K562 (cell line): ENCODE results near the gene NOTCH1. TPM values are rescaled to one million over a fixed set of nuclear protein-coding genes. Genes with fewer than 3 reads are reported as not detected.

Experiments
- ATF1 ChIP-seq, 2 experiments: fragments of 450-650 bp in 1 of 2; IDR thresholded peaks; 2 replicates each; pipeline ENCODE4 v1.6.1; 2016; ENCODE audit warnings: missing compliant biosample characterization in 1 of 2, missing genetic modification characterization in 1 of 2
- BRD4 ChIP-seq: fragments of 200-600 bp; sonication (generic); IDR thresholded peaks from 2 replicates; pipeline ENCODE4 v1.6.1; 2017; ENCODE audit warnings: inconsistent platforms
- CGGBP1 ChIP-seq: fragments of 250-450 bp; sonication (Bioruptor Pico); IDR thresholded peaks from 2 replicates; pipeline ENCODE4 v1.9.0; 2021; ENCODE audit warnings: mild to moderate bottlenecking
- CXXC5 ChIP-seq: fragments of 250-450 bp; sonication (Bioruptor Pico); IDR thresholded peaks from 2 replicates; pipeline ENCODE4 v1.8.0; 2022; ENCODE audit warnings: inconsistent platforms, mild to moderate bottlenecking, moderate library complexity
- ELF2 ChIP-seq: fragments of 250-450 bp; sonication (Bioruptor Pico); IDR thresholded peaks from 2 replicates; pipeline ENCODE4 v1.5.0; 2021; ENCODE audit warnings: mild to moderate bottlenecking
- EP300 ChIP-seq: IDR thresholded peaks from 2 replicates; pipeline ENCODE4 v1.6.1; 2012; ENCODE audit warnings: low read length, improper control_type of control experiment
- ETS1 ChIP-seq: conservative IDR thresholded peaks from 2 replicates; pipeline ENCODE4 v1.6.1; 2011; ENCODE audit warnings: low read depth, mild to moderate bottlenecking, low read length; ENCODE audit not compliant: control insufficient read depth
- ETV1 ChIP-seq: fragments of 450-650 bp; conservative IDR thresholded peaks from 2 replicates; pipeline ENCODE4 v1.6.1; 2016; ENCODE audit warnings: missing genetic modification characterization, control low read depth, low read depth, missing compliant biosample characterization
- HMGN3 ChIP-seq: IDR thresholded peaks from 2 replicates; pipeline ENCODE4 v1.6.1; 2011; ENCODE audit warnings: borderline replicate concordance, low read depth, mild to moderate bottlenecking, mixed read lengths, low read length; ENCODE audit not compliant: insufficient read length; ENCODE audit errors: extremely low read depth
- JUND ChIP-seq, 2 experiments: IDR thresholded peaks; 2 replicates in 1 of 2; 3 replicates in 1 of 2; pipeline ENCODE4 v1.6.1; 2011; ENCODE audit warnings: borderline replicate concordance in 2 of 2, low read depth in 2 of 2, low read length in 2 of 2, improper control_type of control experiment in 1 of 2, missing biosample characterization in 1 of 2, missing genetic modification characterization in 1 of 2, missing genetic modification reagents in 1 of 2
- MTA1 ChIP-seq: fragments of 450-650 bp; IDR thresholded peaks from 2 replicates; pipeline ENCODE4 v1.6.1; 2017; ENCODE audit warnings: borderline replicate concordance
- PHF20 ChIP-seq: fragments of 450-650 bp; IDR thresholded peaks from 2 replicates; pipeline ENCODE4 v1.6.1; 2018; ENCODE audit not compliant: partially characterized antibody
- RBM22 ChIP-seq: fragments of 200-400 bp; formaldehyde crosslinking; IDR thresholded peaks from 2 replicates; pipeline ENCODE4 v1.6.1; 2018; ENCODE audit warnings: low read length, low read depth; ENCODE audit not compliant: poor library complexity, severe bottlenecking
- RBM34 ChIP-seq: fragments of 200-400 bp; formaldehyde crosslinking; IDR thresholded peaks from 2 replicates; pipeline ENCODE4 v1.6.1; 2018; ENCODE audit warnings: low read length, borderline replicate concordance; ENCODE audit not compliant: insufficient read depth
- SIN3A ChIP-seq, 2 experiments: fragments of 150-350 bp in 1 of 2; IDR thresholded peaks; 2 replicates each; pipeline ENCODE4 v1.6.1; 2011 to 2016; ENCODE audit warnings: borderline replicate concordance in 2 of 2, low read depth in 2 of 2, low read length in 2 of 2, mild to moderate bottlenecking in 2 of 2, moderate library complexity in 2 of 2; ENCODE audit not compliant: control insufficient read depth in 1 of 2
- SMAD1 ChIP-seq: fragments of 150-350 bp; IDR thresholded peaks from 2 replicates; pipeline ENCODE4 v1.6.1; 2014; ENCODE audit warnings: low read length, low read depth; ENCODE audit not compliant: partially characterized antibody
- TAF15 ChIP-seq: fragments of 200-400 bp; formaldehyde crosslinking; IDR thresholded peaks from 2 replicates; pipeline ENCODE4 v1.6.1; 2017; ENCODE audit warnings: mild to moderate bottlenecking, low read depth, low read length, moderate library complexity
- TAF7 ChIP-seq: fragments of 450-650 bp; IDR thresholded peaks from 2 replicates; pipeline ENCODE4 v1.6.1; 2016; ENCODE audit warnings: missing genetic modification characterization, missing compliant biosample characterization
- ZBTB12 ChIP-seq: fragments of 250-450 bp; sonication (Bioruptor Pico); IDR thresholded peaks from 2 replicates; pipeline ENCODE4 v1.4.0; 2020
- ZFPM2 ChIP-seq: fragments of 250-450 bp; sonication (Bioruptor Pico); IDR thresholded peaks from 2 replicates; pipeline ENCODE4 v1.5.1; 2022; ENCODE audit warnings: mild to moderate bottlenecking
- ZNF511 ChIP-seq: sonication (generic); formaldehyde crosslinking; IDR thresholded peaks from 2 replicates; pipeline ENCODE4 v1.8.0; 2022; ENCODE audit warnings: mild to moderate bottlenecking, missing genetic modification reagents
- polyA plus RNA-seq, 8 experiments: library from polyadenylated mRNA; depleted of rRNA in 4 of 8; stranded (reverse) in 5 of 8; unstranded in 3 of 8; fragments of >200 nt; fragmentation: Nextera tagmentation in 2 of 8; fragmentation: Illumina TruSeq in 1 of 8; extraction: Ambion mirVana in 2 of 8; extraction: Trizol in 1 of 8; gene quantifications; 2 replicates each; pipeline versions ENCODE4 v1.2.1 to v1.2.3, GENCODE V29; 2011 to 2014; ENCODE audit warnings: inconsistent platforms in 1 of 8, missing spikeins in 1 of 8
- total RNA-seq, 7 experiments: library from RNA; depleted of rRNA in 6 of 7; stranded (reverse); fragments of >200 nt in 6 of 7; fragmentation: Illumina TruSeq in 2 of 7; extraction: Trizol in 2 of 7; gene quantifications; 2 replicates each; pipeline versions ENCODE4 v1.2.1 to v1.2.3, GENCODE V29; 2011 to 2021; ENCODE audit warnings: low replicate concordance in 1 of 7

NOTCH1 gene
- total and polyA plus RNA-seq, 9 of the 15 experiments (the other 6 are each of a cell fraction or from before 2014, with no cell fraction given) = 0.03 to 31.4 (median 2.3) TPM

GRCh38 chr9:136482793-136483588 lies 62.9 kb downstream of the NOTCH1 start, which contains the start of gene SEC16A (continued):
- TF ChIP-seq ETS1 (0 out of 2 replicates have a peak, but pooled peaks have one; percentile 66), MTA1 (peak; percentile 96), ZBTB12 (peak; percentile 94), TAF15 (no peak), ELF2 (0 out of 2 replicates have a peak, but pooled peaks have one; percentile 82), SMAD1 (peak; percentile 52), ZFPM2 (CRISPR knock-in tag) (0 out of 2 replicates have a peak, but pooled peaks have one; percentile 35), ZNF511 (CRISPR knock-in tag) (peak; percentile 80; the same call in 1 of the 2 replicates), CXXC5 (CRISPR knock-in tag) (peak; percentile 92), HMGN3 (peak; percentile 24), SIN3A (IDR thresholded peaks at IDR 0.05; ENCODE audit: borderline replicate concordance in 2 of 2, control insufficient read depth in 1 of 2, low read depth in 2 of 2, low read length in 2 of 2) (peak in 1 of 2 experiments; percentile 55; a peak in 1 of 4 replicates), BRD4 (peak; percentile 78; the same call in 1 of the 2 replicates), EP300 (no peak), PHF20 (peak; percentile 86), TAF7 (tag) (peak; percentile 23; the same call in 1 of the 2 replicates), CGGBP1 (CRISPR knock-in tag) (0 out of 2 replicates have a peak, but pooled peaks have one; percentile 42), ATF1 (CRISPR knock-in tag; IDR thresholded peaks at IDR 0.05) (peak; percentile 84), ATF1 (tag; IDR thresholded peaks at IDR 0.05) (peak; percentile 95), RBM22 (peak; percentile 68), ETV1 (tag) (0 out of 2 replicates have a peak, but pooled peaks have one; percentile 33), JUND (IDR thresholded peaks at IDR 0.05; ENCODE audit: borderline replicate concordance, low read depth, low read length) (0 out of 2 replicates have a peak, but pooled peaks have one; percentile 49), JUND (tag; IDR thresholded peaks at IDR 0.05; ENCODE audit: borderline replicate concordance, low read depth, low read length) (no peak; the same call in 2 of the 3 replicates), RBM34 (no peak)
